H1 (cell line): ENCODE measurements around the gene C10orf95. TPM values are rescaled to one million over a fixed set of nuclear protein-coding genes. Genes with fewer than 3 reads are reported as not detected.

Source experiments
- CTCF ChIA-PET: fragments of 300-600 bp; sonication (Branson Sonifier 250); formaldehyde crosslinking; loops from one replicate; lab custom pipeline; 2021; ENCODE audit not compliant: partially characterized antibody; lab: Charles Lee
- POLR2A ChIA-PET: fragments of 300-600 bp; sonication (Branson Sonifier 250); formaldehyde crosslinking; loops from one replicate; lab custom pipeline; 2021; ENCODE audit warnings: inconsistent platforms; ENCODE audit not compliant: partially characterized antibody; lab: Charles Lee
- DNase-seq, 2 experiments: peaks; one replicate each; pipeline versions ENCODE4 v3.0.0 to v3.0.0-alpha.2; 2010 to 2022; ENCODE audit warnings: low spot score in 2 of 2, low read depth in 1 of 2, mixed read lengths in 1 of 2
- FAIRE-seq: peaks from 2 replicates; lab custom pipeline; 2011; peaks lifted over from hg19 to GRCh38; lab: Jason Lieb, UNC
- H2AFZ ChIP-seq: 2 replicates; pipeline ENCODE4 v1.8.1; 2012; ENCODE audit warnings: low read length, inconsistent platforms
- H2AK5ac ChIP-seq: 2 replicates; pipeline ENCODE4 v1.6.1; 2013; ENCODE audit warnings: low read depth, low read length
- H2BK120ac ChIP-seq: replicated peaks from 2 replicates; pipeline ENCODE3; 2013; ENCODE audit warnings: low read depth, low read length, inconsistent platforms
- H2BK12ac ChIP-seq: 2 replicates; pipeline ENCODE4 v1.6.1; 2013; ENCODE audit warnings: low read depth, low read length
- H2BK15ac ChIP-seq: 2 replicates; pipeline ENCODE4 v1.6.1; 2013; ENCODE audit warnings: low read length
- H2BK20ac ChIP-seq: 2 replicates; pipeline ENCODE4 v1.6.1; 2013; ENCODE audit warnings: low read length
- H2BK5ac ChIP-seq: 2 replicates; pipeline ENCODE4 v1.6.1; 2013; ENCODE audit warnings: low read depth, low read length
- H3K14ac ChIP-seq: 2 replicates; pipeline ENCODE4 v1.6.1; 2013; ENCODE audit warnings: inconsistent platforms; ENCODE audit not compliant: insufficient read length
- H3K18ac ChIP-seq: 2 replicates; pipeline ENCODE4 v1.6.1; 2013; ENCODE audit warnings: low read length; ENCODE audit errors: extremely low read depth
- H3K23ac ChIP-seq: 2 replicates; pipeline ENCODE4 v1.6.1; 2013; ENCODE audit warnings: inconsistent platforms; ENCODE audit not compliant: insufficient read length
- H3K23me2 ChIP-seq: 2 replicates; pipeline ENCODE4 v1.6.1; 2013; ENCODE audit warnings: low read depth, low read length
- H3K27ac ChIP-seq: 2 replicates; pipeline ENCODE4 v1.6.1; 2011; ENCODE audit warnings: low read depth, low read length, inconsistent platforms
- H3K27me3 ChIP-seq, 4 experiments: replicated peaks in 1 of 4; 1 replicate in 1 of 4; 2 replicates in 3 of 4; pipeline versions ENCODE4 v1.6.1 to v1.8.1; 2011 to 2013; ENCODE audit warnings: low read length in 3 of 4, mild to moderate bottlenecking in 3 of 4, inconsistent platforms in 2 of 4, mixed read lengths in 2 of 4, moderate library complexity in 1 of 4; ENCODE audit not compliant: control insufficient read depth in 3 of 4, insufficient read depth in 3 of 4; ENCODE audit errors: extremely low read depth in 1 of 4
- H3K36me3 ChIP-seq, 4 experiments: 2 replicates each; pipeline versions ENCODE4 v1.6.1 to v1.8.1; 2011 to 2013; ENCODE audit warnings: mild to moderate bottlenecking in 4 of 4, low read length in 3 of 4, moderate library complexity in 2 of 4, control low read depth in 1 of 4, inconsistent platforms in 1 of 4; ENCODE audit not compliant: insufficient read depth in 4 of 4, control insufficient read depth in 2 of 4
- H3K4ac ChIP-seq: replicated peaks from 2 replicates; pipeline ENCODE3; 2013; ENCODE audit warnings: low read length, low read depth, mixed read lengths, inconsistent platforms; ENCODE audit not compliant: insufficient read length
- H3K4me1 ChIP-seq, 4 experiments: replicated peaks in 1 of 4; 1 replicate in 1 of 4; 2 replicates in 3 of 4; pipeline versions ENCODE4 v1.6.1 to v1.8.1; 2011 to 2013; ENCODE audit warnings: low read length in 3 of 4, inconsistent platforms in 2 of 4, mixed read lengths in 1 of 4; ENCODE audit not compliant: insufficient read depth in 4 of 4, control insufficient read depth in 3 of 4
- H3K4me2 ChIP-seq, 2 experiments: 2 replicates each; pipeline versions ENCODE4 v1.6.1 to v1.8.1; 2011 to 2013; ENCODE audit warnings: low read depth in 2 of 2, low read length in 2 of 2, control low read depth in 1 of 2, inconsistent platforms in 1 of 2, mild to moderate bottlenecking in 1 of 2; ENCODE audit not compliant: insufficient read depth in 1 of 2
- H3K4me3 ChIP-seq, 4 experiments: fragments of 200-600, 300-600 bp in 1 of 4; sonication (generic), shearing (Covaris generic), sonication (Bioruptor Twin) in 1 of 4; 2 replicates each; pipeline versions ENCODE4 v1.5.1 to v1.8.1; 2011 to 2016; ENCODE audit warnings: low read length in 4 of 4, low read depth in 3 of 4, control low read depth in 2 of 4, inconsistent platforms in 2 of 4, mild to moderate bottlenecking in 2 of 4, mixed read lengths in 1 of 4, moderate library complexity in 1 of 4; ENCODE audit not compliant: insufficient read depth in 2 of 4; ENCODE audit errors: extremely low read depth in 1 of 4
- H3K56ac ChIP-seq: replicated peaks from 2 replicates; pipeline ENCODE3; 2013; ENCODE audit warnings: low read depth, mild to moderate bottlenecking, mixed read lengths, low read length, inconsistent platforms; ENCODE audit not compliant: insufficient read length
- H3K79me1 ChIP-seq: 2 replicates; pipeline ENCODE4 v1.6.1; 2013; ENCODE audit warnings: low read depth, low read length, control low read depth
- H3K79me2 ChIP-seq, 2 experiments: 2 replicates each; pipeline versions ENCODE4 v1.6.1 to v1.8.1; 2012 to 2013; ENCODE audit warnings: low read length in 2 of 2, mild to moderate bottlenecking in 2 of 2, inconsistent platforms in 1 of 2; ENCODE audit not compliant: insufficient read depth in 2 of 2, control insufficient read depth in 1 of 2
- H3K9ac ChIP-seq, 4 experiments: replicated peaks in 1 of 4; 1 replicate in 1 of 4; 2 replicates in 3 of 4; pipeline versions ENCODE4 v1.6.1 to v1.8.1; 2011 to 2013; ENCODE audit warnings: low read depth in 3 of 4, low read length in 3 of 4, control low read depth in 2 of 4, mild to moderate bottlenecking in 2 of 4, moderate library complexity in 2 of 4, inconsistent platforms in 1 of 4; ENCODE audit errors: extremely low read depth in 1 of 4
- H3K9me3 ChIP-seq, 2 experiments: 2 replicates each; pipeline versions ENCODE4 v1.6.1 to v1.8.1; 2012 to 2013; ENCODE audit warnings: mild to moderate bottlenecking in 2 of 2, moderate library complexity in 2 of 2, control low read depth in 1 of 2, inconsistent platforms in 1 of 2, low read depth in 1 of 2, low read length in 1 of 2, mixed read lengths in 1 of 2; ENCODE audit not compliant: insufficient read depth in 2 of 2
- H4K20me1 ChIP-seq, 2 experiments: replicated peaks in 1 of 2; 2 replicates each; pipeline versions ENCODE3 to v1.8.1; 2011 to 2013; ENCODE audit warnings: inconsistent platforms in 2 of 2, low read length in 2 of 2, mild to moderate bottlenecking in 1 of 2; ENCODE audit not compliant: insufficient read depth in 2 of 2, control insufficient read depth in 1 of 2
- H4K5ac ChIP-seq: 2 replicates; pipeline ENCODE4 v1.6.1; 2013; ENCODE audit warnings: low read length, low read depth, mixed read lengths, inconsistent platforms; ENCODE audit not compliant: insufficient read length
- H4K8ac ChIP-seq: 2 replicates; pipeline ENCODE4 v1.8.0; 2013; ENCODE audit warnings: mild to moderate bottlenecking, moderate library complexity, low read length, inconsistent platforms; ENCODE audit not compliant: insufficient read depth; ENCODE audit errors: extremely low read depth
- H4K91ac ChIP-seq: replicated peaks from 2 replicates; pipeline ENCODE3; 2013; ENCODE audit warnings: low read length, mixed read lengths, inconsistent platforms; ENCODE audit not compliant: insufficient read length
- BRCA1 ChIP-seq: IDR thresholded peaks from 2 replicates; pipeline ENCODE4 v1.6.1; 2012; ENCODE audit warnings: low read depth, low read length, improper control_type of control experiment
- HDAC6 ChIP-seq: IDR thresholded peaks from one replicate; pipeline ENCODE4 v1.7.1; 2012; ENCODE audit warnings: low read depth, mild to moderate bottlenecking, inconsistent platforms, low read length, moderate library complexity
- KDM5A ChIP-seq: fragments of 200-600 bp; IDR thresholded peaks from 2 replicates; pipeline ENCODE4 v1.7.1; 2012; ENCODE audit warnings: mild to moderate bottlenecking, low read length, inconsistent platforms, mixed read lengths
- POLR2A ChIP-seq, 2 experiments: IDR thresholded peaks; 1 replicate in 1 of 2; 2 replicates in 1 of 2; pipeline ENCODE4 v1.6.1; 2011; ENCODE audit warnings: low read depth in 2 of 2, low read length in 2 of 2, mild to moderate bottlenecking in 2 of 2; ENCODE audit errors: control extremely low read depth in 1 of 2
- TCF12 ChIP-seq: IDR thresholded peaks from 2 replicates; pipeline ENCODE4 v1.6.1; 2011; ENCODE audit warnings: low read depth, mild to moderate bottlenecking, low read length
- ZNF274 ChIP-seq: IDR thresholded peaks from 2 replicates; pipeline ENCODE4 v1.7.0; 2012; ENCODE audit warnings: low read length, borderline replicate concordance; ENCODE audit errors: extremely low read depth
- WGBS, 2 experiments: shearing (Covaris generic) in 1 of 2; methylation state at CpG; one replicate each; pipeline versions ENCODE4 v1.1.6 to v1.1.7; 2013 to 2015; ENCODE audit warnings: low lambda C conversion rate in 2 of 2, mixed read lengths in 2 of 2, inconsistent platforms in 1 of 2, low coverage in 1 of 2, missing lambda C conversion rate in 1 of 2; ENCODE audit not compliant: insufficient replicate concordance in 2 of 2, insufficient coverage in 1 of 2, insufficient read length in 1 of 2; ENCODE audit errors: extremely low coverage in 1 of 2, missing lambda C conversion rate in 1 of 2; 5-methylcytosine and 5-hydroxymethylcytosine counted together
- polyA plus RNA-seq, 7 experiments: library from polyadenylated mRNA; depleted of rRNA in 3 of 7; stranded (reverse) in 5 of 7; unstranded in 2 of 7; fragments of >200 nt in 5 of 7; fragments of 200-250 nt in 2 of 7; gene quantifications; 1 replicate in 5 of 7; 2 replicates in 1 of 7; 4 replicates in 1 of 7; pipeline versions ENCODE4 v1.2.1 to v1.2.3, GENCODE V29; 2011 to 2013; ENCODE audit warnings: missing spikeins in 2 of 7, mixed read lengths in 2 of 7
- total RNA-seq: library from RNA; stranded (reverse); fragmentation: NEBNext Ultra II Directional; extraction: Animal tissue kit (Norgen Biotek cat#: 25700); gene quantifications from 2 replicates; pipeline ENCODE4 v1.2.1, GENCODE V29; 2021

The C10orf95 gene
- total and polyA plus RNA-seq, 2 of the 8 experiments (the other 6 are each of a cell fraction or from before 2014, with no cell fraction given): 0.34 to 0.48 TPM

- WGBS, 2 experiments: 86% methylated on average over 12 of the region's 16 CpGs; no CpG with 5 or more reads in 1 of the 2 experiments
Measured at GRCh38 chr10:102413806-102414561, 37.4 kb downstream of the C10orf95 start.

More at GRCh38 chr10:102413806-102414561, 37.4 kb downstream of the C10orf95 start:
- H3K27ac ChIP-seq: no peak overlapping the region
- H3K18ac ChIP-seq: no peak overlapping the region
- H2AK5ac ChIP-seq: no peak overlapping the region
- H3K9me3 ChIP-seq: no peaks in the 10 kb centered on the region
- H2BK15ac ChIP-seq: no peak overlapping the region
- FAIRE-seq: no peak
- no peak overlapping the region for H3K4me2 ChIP-seq
- H3K4me1 ChIP-seq: peaks cover 13 to 38% (median 21%) of the 10 kb centered on the region in 4 experiments
- H3K9ac ChIP-seq: no peak overlapping the region
- no peak overlapping the region for H2BK12ac ChIP-seq
- no peak overlapping the region for H2BK120ac ChIP-seq
- H4K5ac ChIP-seq: no peak overlapping the region
- no peak overlapping the region for H4K8ac ChIP-seq
- no peaks in the 10 kb centered on the region for H3K79me2 ChIP-seq
- no peak overlapping the region for H2AFZ ChIP-seq
- peaks cover 13 to 34% (median 34%) of the 10 kb centered on the region in 4 experiments for H3K27me3 ChIP-seq
- no peak overlapping the region for H4K91ac ChIP-seq
- H2BK5ac ChIP-seq: no peak overlapping the region
- no peaks in the 10 kb centered on the region for H3K36me3 ChIP-seq
- peaks cover 27% of the 10 kb centered on the region for H3K23me2 ChIP-seq
- no peak overlapping the region for H3K4me3 ChIP-seq
- H3K23ac ChIP-seq: no peak overlapping the region
- no peaks in the 10 kb centered on the region for H3K79me1 ChIP-seq
- no peaks in the 10 kb centered on the region for H4K20me1 ChIP-seq
- no peak for DNase-seq
- no peak overlapping the region for H3K56ac ChIP-seq
- no peak for TF ChIP-seq ZNF274
- no peak for TF ChIP-seq HDAC6
- TF ChIP-seq POLR2A (IDR thresholded peaks at IDR 0.05; ENCODE audit: control extremely low read depth in 1 of 2, low read depth in 2 of 2, low read length in 2 of 2): no peak
- TF ChIP-seq TCF12: no peak
- TF ChIP-seq KDM5A: no peak
- TF ChIP-seq BRCA1: no peak
- ChIA-PET CTCF (interaction anchor here (0.9 to 10.1 kb wide), 5 partner anchors 9 to 188 kb away, joined by 3 to 205 read pairs (median 22); partner anchors contain the start of gene NFKB2), POLR2A (interaction anchor here (1.7 to 4.9 kb wide), 2 partner anchors 8 to 18 kb away, joined by 6 to 51 read pairs; partner anchors contain the start of genes FBXL15 and NFKB2)
- no peak overlapping the region for H3K4ac ChIP-seq
- no peak overlapping the region for H2BK20ac ChIP-seq
- no peak overlapping the region for H3K14ac ChIP-seq
